Effector memory CD4-positive, alpha-beta T cell (primary cell): ENCODE data around the gene RAB34.

Experiments
- DNase-seq, 3 donors: peaks; one replicate each; pipeline ENCODE4 v3.0.0-alpha.2; 2020
- H3K27ac ChIP-seq: 2 replicates; pipeline ENCODE4 v1.7.0; 2013; ENCODE audit warnings: mild to moderate bottlenecking, low read length, moderate library complexity; ENCODE audit not compliant: insufficient read depth, poor library complexity, severe bottlenecking
- H3K27me3 ChIP-seq: replicated peaks from 2 replicates; pipeline ENCODE4 v1.7.0; 2013; ENCODE audit warnings: mild to moderate bottlenecking, low read length; ENCODE audit not compliant: insufficient read depth, control insufficient read depth, poor library complexity, severe bottlenecking
- H3K36me3 ChIP-seq: 2 replicates; pipeline ENCODE4 v1.7.0; 2013; ENCODE audit warnings: mild to moderate bottlenecking, low read length, moderate library complexity; ENCODE audit not compliant: control insufficient read depth, insufficient read depth
- H3K4me1 ChIP-seq: 2 replicates; pipeline ENCODE4 v1.7.0; 2013; ENCODE audit warnings: low read length, mild to moderate bottlenecking; ENCODE audit not compliant: control insufficient read depth, insufficient read depth, poor library complexity, severe bottlenecking
- H3K4me3 ChIP-seq: 2 replicates; pipeline ENCODE4 v1.7.0; 2013; ENCODE audit warnings: low read length, low read depth, mild to moderate bottlenecking; ENCODE audit not compliant: insufficient read depth, poor library complexity, severe bottlenecking
- H3K9me3 ChIP-seq: 2 replicates; pipeline ENCODE4 v1.7.0; 2013; ENCODE audit warnings: mild to moderate bottlenecking, low read length, moderate library complexity; ENCODE audit not compliant: control insufficient read depth

Gene RAB34

DNA sequence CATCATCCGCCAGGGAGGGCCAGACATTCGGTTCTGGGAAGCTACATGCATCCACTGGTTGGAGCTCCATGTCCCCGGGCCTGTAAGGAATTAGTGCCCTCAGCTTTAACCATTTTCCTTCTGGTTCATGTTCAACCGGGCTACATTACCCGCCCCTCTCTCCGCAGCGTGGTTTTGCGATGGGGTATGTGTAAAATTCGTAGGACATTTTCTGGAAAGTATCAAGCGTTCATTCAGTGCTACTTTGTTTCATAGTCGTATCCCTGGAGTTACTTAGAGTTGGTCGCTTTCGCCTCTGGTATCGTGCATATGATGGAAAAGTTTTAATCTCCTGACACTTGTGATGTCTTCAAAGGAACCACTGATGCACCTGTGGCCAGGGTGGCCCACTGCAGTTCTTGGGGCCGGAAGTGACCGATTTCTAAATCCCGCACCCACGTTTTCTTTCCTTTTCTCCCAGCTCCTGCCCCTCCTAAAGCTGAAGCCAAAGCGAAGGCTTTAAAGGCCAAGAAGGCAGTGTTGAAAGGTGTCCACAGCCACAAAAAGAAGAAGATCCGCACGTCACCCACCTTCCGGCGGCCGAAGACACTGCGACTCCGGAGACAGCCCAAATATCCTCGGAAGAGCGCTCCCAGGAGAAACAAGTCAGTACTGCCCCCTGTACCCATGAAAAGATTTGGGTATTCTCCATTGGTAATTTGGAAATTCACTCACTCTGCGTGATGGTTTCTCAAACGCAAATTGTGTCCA lies 2.8 kb upstream of the RAB34 start:
- Histone ChIP-seq H3K4me3 (peak overlapping the region; percentile 81), H3K36me3 (peaks cover 29% of the 10 kb centered on the region), H3K9me3 (no peaks in the 10 kb centered on the region), H3K27me3 (peaks cover 4% of the 10 kb centered on the region), H3K27ac (peak overlapping the region; percentile 89), H3K4me1 (peaks cover 33% of the 10 kb centered on the region)
- DNase-seq, result peak in 1 of 3 donors; percentile 26

- Histone ChIP-seq H3K4me1 (peaks cover 30% of the 10 kb centered on the region), H3K4me3 (peak overlapping the region; percentile 81), H3K27me3 (peaks cover 4% of the 10 kb centered on the region), H3K27ac (peak overlapping the region; percentile 89), H3K9me3 (no peaks in the 10 kb centered on the region), H3K36me3 (peaks cover 20% of the 10 kb centered on the region)
- no peak for DNase-seq
Observed at GRCh38 chr17:28719021-28719433, 1.4 kb upstream of the RAB34 start.

DNA sequence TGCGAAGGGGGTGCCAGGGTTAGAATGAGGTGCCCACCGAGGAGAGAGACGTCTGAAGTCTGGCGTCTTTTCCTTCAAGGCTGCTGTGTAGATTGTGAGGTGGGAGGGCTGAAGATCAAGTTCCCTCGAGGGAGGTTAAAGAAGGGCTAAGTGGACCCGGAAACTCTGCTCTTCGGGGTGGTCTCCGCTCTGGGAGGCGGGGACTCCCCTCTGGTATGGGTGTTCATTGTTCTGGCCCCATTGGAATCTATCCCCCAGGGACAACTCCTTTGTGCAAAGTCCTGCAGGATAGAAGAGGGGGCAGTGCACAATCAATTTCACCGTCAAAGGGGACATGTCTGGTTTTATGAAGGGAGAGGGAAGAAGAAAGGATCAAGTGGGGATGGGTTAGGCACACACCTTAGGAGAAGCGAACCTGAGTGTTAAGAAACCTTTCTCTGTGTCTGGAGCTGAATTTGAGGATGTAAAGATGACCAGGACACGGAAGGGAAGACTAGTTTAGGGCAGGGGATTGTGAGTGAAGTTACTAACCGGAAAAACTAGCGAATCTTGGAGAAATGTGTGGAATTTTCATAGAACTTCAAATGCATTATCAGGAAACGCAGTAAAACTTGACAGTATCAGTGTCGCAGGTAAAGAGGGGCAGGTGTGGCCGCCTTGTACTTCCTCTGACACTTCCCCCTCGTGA lies 809 bp upstream of the RAB34 start:
- H3K27me3 ChIP-seq, result peaks cover 4% of the 10 kb centered on the region
- H3K27ac ChIP-seq, result no peak overlapping the region
- peaks cover 14% of the 10 kb centered on the region for H3K36me3 ChIP-seq
- DNase-seq, result no peak
- no peaks in the 10 kb centered on the region for H3K9me3 ChIP-seq
- H3K4me1 ChIP-seq, result peaks cover 30% of the 10 kb centered on the region
- H3K4me3 ChIP-seq, result no peak overlapping the region

DNA sequence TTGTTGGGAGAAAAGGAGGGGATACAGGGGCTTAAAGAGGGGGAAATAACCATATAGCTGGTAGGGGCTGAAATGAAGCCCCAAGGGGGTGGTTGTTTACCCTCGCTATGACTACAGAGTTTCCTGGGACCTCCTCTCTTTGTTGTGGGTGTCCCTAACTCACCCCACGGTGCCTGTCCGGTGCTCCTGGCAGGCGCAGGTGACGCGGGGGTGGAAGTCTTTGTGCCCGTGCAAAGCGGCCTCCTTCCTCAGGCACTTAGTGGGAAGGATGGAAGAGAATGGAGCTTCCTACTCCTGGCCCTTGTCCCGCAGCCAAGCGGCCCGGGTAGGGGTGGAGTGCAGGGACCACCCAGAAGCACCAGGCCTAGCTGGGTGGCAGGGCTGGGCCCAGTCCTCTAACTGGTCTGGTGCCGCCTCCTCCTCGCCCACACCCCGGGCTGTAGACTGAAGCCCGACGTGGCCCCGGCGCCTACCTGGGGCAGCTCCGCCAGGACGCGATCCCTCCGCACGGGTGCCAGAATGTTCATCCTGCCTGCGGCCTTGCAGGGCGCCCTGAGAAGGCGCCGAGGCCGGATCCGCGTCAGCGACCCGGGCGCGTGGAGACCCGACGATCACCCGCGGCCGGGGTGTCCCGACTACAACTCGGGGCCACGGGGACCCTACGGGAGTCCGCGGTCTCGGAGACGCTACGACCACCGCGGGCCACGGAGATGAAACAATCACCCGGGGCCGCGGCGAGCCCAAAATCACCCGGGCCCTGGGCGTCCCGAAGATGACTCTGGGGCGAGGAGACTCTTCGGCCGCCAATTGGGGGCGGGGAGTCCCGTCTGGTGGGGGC lies 709 bp downstream of the RAB34 start:
- H3K27ac ChIP-seq, result no peak overlapping the region
- peaks cover 27% of the 10 kb centered on the region for H3K4me1 ChIP-seq
- H3K9me3 ChIP-seq, result no peaks in the 10 kb centered on the region
- DNase-seq, result no peak
- no peaks in the 10 kb centered on the region for H3K36me3 ChIP-seq
- H3K4me3 ChIP-seq, result no peak overlapping the region
- peaks cover 4% of the 10 kb centered on the region for H3K27me3 ChIP-seq

DNA sequence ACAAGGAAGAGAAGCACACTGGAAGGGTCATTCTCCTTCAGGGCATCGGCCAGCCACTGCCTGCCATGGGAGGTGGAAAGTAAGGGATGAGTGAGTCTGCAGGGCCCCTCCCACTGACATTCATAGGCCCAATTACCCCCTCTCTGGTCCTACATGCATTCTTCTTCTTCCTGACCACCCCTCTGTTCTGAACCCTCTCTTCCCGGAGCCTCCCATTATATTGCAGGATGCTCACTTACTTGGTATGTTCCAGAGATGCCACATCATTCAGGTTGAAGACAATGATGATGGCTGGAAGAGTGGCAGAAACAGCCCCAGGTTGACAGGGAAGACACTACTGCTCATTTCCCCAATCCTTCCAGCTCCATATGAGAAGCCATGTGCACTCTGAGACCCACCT lies 2.5 kb downstream of the RAB34 start:
- H3K27ac ChIP-seq, result no peak overlapping the region
- peaks cover 4% of the 10 kb centered on the region for H3K27me3 ChIP-seq
- H3K4me3 ChIP-seq, result no peak overlapping the region
- no peaks in the 10 kb centered on the region for H3K9me3 ChIP-seq
- peaks cover 26% of the 10 kb centered on the region for H3K4me1 ChIP-seq
- no peaks in the 10 kb centered on the region for H3K36me3 ChIP-seq
- DNase-seq, result no peak

DNA sequence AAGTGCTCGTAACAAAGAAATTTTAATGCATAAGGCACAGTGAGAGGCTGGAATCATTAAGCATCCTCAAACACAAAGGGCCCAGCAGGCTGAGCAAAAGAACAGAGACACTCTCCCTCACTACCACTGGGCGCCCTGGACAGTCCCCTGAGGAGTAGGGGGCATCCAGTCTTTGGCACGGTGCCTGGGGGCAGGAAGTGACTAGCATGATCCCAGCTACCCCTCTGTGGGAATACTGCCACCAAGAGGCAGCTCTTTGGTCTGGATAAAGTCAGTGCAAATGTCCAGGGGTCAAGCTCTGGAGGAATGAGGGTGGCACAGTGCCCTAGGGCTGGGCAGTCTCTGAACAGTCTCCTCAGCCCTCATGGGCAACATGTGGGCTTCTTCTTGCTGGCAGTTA lies 3.4 kb downstream of the RAB34 start:
- DNase-seq, result no peak
- Histone ChIP-seq H3K4me3 (no peak overlapping the region), H3K4me1 (peaks cover 21% of the 10 kb centered on the region), H3K27me3 (peaks cover 4% of the 10 kb centered on the region), H3K9me3 (no peaks in the 10 kb centered on the region), H3K27ac (no peak overlapping the region), H3K36me3 (no peaks in the 10 kb centered on the region)

GRCh38 chr17:28712705-28713415 lies 4.8 kb downstream of the RAB34 start:
- Histone ChIP-seq H3K4me3 (no peak overlapping the region), H3K4me1 (peaks cover 18% of the 10 kb centered on the region), H3K9me3 (no peaks in the 10 kb centered on the region), H3K27ac (no peak overlapping the region), H3K36me3 (no peaks in the 10 kb centered on the region), H3K27me3 (peaks cover 4% of the 10 kb centered on the region)
- DNase-seq, result no peak

DNA sequence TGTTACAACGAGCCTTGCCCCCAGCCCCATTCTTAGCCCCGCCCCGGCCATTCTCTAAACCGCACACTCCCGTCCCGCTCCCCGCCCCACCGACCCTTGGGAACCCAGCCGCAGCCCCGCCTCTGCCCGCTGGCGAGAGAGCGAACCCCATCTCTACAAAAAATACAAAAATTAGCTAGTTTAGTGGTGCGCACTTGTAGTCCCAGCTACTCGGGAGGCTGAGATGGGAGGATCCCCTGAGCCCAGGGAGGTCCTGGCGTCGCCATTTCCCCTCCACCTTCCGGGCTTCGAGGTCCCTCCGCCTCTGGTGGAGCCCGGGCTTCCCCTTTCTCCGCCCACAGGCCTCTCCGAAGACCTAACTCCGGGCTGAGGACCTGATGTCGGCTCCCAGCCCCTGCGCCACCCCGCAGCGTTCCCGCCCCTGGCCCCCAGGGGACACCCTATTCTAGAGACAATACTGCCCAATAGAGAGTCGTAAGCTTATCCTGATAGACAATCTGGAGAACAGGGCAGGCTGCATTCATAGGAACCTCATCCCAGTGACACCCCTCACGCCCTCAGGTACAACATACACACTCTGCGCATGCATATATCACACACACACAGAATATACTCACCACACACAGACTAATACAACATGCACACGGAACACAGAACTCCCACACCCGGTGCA lies 5.5 kb downstream of the RAB34 start:
- Histone ChIP-seq H3K4me1 (peaks cover 15% of the 10 kb centered on the region), H3K4me3 (peak overlapping the region; percentile 61), H3K27ac (peak overlapping the region; percentile 74), H3K9me3 (no peaks in the 10 kb centered on the region), H3K36me3 (no peaks in the 10 kb centered on the region), H3K27me3 (peaks cover 4% of the 10 kb centered on the region)
- DNase-seq, result peak; percentile 45 to 59 (median 49)

DNA sequence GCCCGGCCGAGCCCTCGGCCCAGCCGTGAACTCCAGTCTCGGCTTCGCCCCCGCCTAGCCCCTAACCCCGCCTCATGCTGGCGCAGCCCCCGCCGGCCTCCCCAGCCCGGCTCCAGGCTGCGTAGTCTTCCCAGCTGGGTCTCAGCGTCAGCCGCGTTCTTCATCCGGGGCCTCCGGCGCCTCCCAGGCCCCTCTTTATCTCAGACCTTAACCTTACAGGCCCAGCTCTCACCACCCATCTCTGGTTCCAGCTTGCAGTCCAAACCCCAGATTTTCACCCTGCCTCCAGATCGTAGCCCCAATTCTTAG lies 6.0 kb downstream of the RAB34 start, which contains the start of gene PROCA1:
PROCA1 (minus strand) TSS at position 166 of the 309 bp plus-strand sequence. CDS start 228 bp downstream, outside the sequence.
- Histone ChIP-seq H3K27me3 (peaks cover under 1% of the 10 kb centered on the region), H3K27ac (peak within 1 kb of the TSS; percentile 74), H3K4me1 (peaks cover 15% of the 10 kb centered on the region), H3K36me3 (no peaks in the 10 kb centered on the region), H3K9me3 (no peaks in the 10 kb centered on the region), H3K4me3 (peak within 1 kb of the TSS; percentile 61)
- no peak for DNase-seq
